ENCODE measurements around the gene RNF214.

DNA sequence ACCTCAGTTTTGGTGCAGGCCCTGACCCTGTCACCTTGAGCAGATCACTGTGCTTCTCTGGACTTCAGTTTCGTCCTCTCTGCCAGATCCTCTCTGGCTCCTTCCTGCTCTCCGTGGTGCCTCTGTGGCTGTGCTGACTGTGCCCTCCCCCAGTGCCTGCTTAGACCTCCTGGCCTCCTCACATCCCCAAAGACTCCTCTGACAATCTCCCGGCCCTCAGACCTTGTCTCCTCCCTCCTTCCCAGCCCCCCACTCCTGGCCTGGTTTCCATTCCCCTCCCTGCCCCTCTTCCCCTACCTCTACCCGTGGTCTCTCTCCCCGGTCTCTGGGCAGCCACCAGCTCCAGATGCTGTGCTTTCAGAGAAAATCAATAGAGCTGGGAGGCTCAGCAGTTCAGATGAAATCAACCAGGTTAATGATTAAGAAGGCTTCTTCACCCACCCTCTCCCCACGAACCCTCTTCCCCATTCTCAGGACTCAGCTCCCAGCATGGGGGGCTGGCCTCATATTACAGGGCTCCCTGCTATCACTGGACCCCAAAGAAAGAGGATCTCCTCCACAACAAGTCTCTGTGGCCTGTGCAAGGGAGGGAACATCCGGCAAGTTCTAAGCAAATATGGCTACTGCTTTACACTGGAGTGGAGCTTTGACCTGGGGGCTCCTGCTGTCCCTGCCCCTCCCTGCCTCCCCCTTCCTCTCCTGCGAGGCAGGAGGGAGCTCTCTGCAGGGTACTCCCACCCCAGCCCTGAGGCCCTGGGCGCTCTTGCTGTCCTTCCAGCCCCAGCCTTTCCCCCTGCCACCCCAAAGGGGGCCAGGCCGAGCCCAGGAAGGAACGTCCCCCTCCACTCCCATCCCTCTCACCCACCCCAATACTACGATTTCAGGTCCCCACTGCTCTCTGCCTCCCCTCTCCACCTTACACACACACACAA is 67.1 kb downstream of the RNF214 start:
- no peak for TF ChIP-seq CTCF (IDR thresholded peaks at IDR 0.05)
- no peak for TF ChIP-seq POLR2A (IDR thresholded peaks at IDR 0.05)

Data from stomach (tissue), 4 donors.